Activated CD8-positive, alpha-beta memory T cell treated with anti-CD3 and anti-CD28 coated beads, Interleukin-2, amount 10 ng/mL, durations not matched to agents 7 days and 5 days (primary cell): ENCODE results near the gene ZSCAN20. TPM values are rescaled to one million over a fixed set of nuclear protein-coding genes. Genes with fewer than 3 reads are reported as not detected.

ENCODE experiments used
- ATAC-seq: fragments of 150-1000 bp; cut with Tn5 transposase; one replicate; pipeline ENCODE4 v1.10.0; 2021; ENCODE audit warnings: moderate library complexity
- CTCF ChIA-PET: fragments of 350-600 bp; sonication (Branson Sonifier 250); formaldehyde crosslinking; loops from one replicate; lab custom pipeline; 2021; ENCODE audit warnings: antibody characterized with exemption; lab: Charles Lee
- DNase-seq: peaks from one replicate; pipeline ENCODE4 v3.0.0-alpha.2; 2020
- H3K27ac Mint-ChIP-seq: one replicate; pipeline ENCODE4 v1.8.0; 2021; ENCODE audit warnings: mild to moderate bottlenecking, mixed read lengths
- H3K27me3 Mint-ChIP-seq: one replicate; pipeline ENCODE4 v1.8.0; 2021; ENCODE audit warnings: mixed read lengths
- H3K36me3 Mint-ChIP-seq: one replicate; pipeline ENCODE4 v1.8.0; 2021; ENCODE audit warnings: mild to moderate bottlenecking, mixed read lengths
- H3K4me1 Mint-ChIP-seq: one replicate; pipeline ENCODE4 v1.8.0; 2021; ENCODE audit warnings: mixed read lengths
- H3K4me3 Mint-ChIP-seq: one replicate; pipeline ENCODE4 v1.8.0; 2021; ENCODE audit warnings: mild to moderate bottlenecking, moderate library complexity, mixed read lengths
- H3K9me3 Mint-ChIP-seq: one replicate; pipeline ENCODE4 v1.8.0; 2022; ENCODE audit warnings: low read depth, mixed read lengths
- total RNA-seq, 2 experiments: library from RNA; stranded (reverse); gene quantifications; one replicate each; pipeline ENCODE4 v1.2.3, GENCODE V29; 2021

Gene ZSCAN20
- total RNA-seq, 2 experiments from 2014 or later, result 3.3 to 4.0 TPM

DNA sequence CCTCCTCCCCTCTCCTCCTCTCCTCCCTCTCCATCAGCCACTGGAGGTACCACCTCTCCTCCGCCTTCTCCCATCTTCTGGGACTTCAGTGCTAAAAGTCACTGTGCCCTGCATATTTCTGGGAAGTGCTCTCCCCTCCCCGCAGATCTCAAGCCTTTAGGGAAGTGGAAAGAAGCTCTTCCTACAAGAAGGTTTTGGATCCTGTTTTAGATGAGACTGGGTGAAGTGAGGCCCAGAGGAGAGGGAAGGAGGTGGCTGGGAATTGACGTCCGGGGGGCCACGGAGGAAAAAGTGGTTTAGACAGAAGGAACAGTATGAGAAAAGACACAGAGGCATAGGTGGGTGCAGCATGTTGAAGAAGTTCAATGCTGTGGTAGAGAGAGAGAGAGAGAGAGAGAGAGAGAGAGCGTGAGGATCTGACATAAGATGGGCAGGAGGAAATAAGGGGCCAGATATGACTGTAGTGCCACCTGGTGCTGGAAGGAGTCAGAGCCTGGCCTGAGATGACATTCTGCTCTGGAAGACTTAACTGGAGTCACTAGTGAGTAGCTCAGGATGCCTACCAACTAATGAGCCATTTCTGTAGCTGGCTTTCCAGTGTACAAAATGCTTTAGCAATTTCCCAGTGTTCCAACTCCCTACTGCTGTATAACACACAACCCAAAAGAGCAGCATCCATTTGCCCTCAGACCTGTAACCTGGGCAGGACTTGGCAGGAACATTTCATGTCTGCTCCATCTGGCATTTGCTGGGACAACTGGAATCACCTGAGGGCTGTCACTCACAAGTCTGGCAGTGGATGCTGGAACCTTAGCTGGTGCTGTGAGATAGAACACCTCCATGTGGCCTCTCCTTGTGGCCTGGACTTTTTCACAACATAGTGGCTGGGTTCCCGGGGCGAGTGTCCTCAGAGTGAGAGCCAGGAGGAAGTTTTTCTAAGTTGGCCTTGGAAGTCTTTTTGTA, 16.6 kb upstream of the ZSCAN20 start:
- Mint-ChIP-seq H3K27me3 (peaks cover 39% of the 10 kb centered on the region), H3K9me3 (no peaks in the 10 kb centered on the region), H3K27ac (peak overlapping the region; percentile 1), H3K36me3 (no peaks in the 10 kb centered on the region), H3K4me3 (no peak overlapping the region), H3K4me1 (peaks cover 7% of the 10 kb centered on the region)
- DNase-seq (peak; percentile 75), ATAC-seq (peak; percentile 91)
- CTCF ChIA-PET, result interaction anchor here (0.7 to 3.5 kb wide), 13 partner anchors 9 to 278 kb away, joined by 3 to 22 read pairs (median 3); no protein-coding TSS in a partner anchor

- no peak for DNase-seq
- peaks cover 33% of the 10 kb centered on the region for H3K27me3 Mint-ChIP-seq
- CTCF ChIA-PET, result interaction anchor here (0.7 to 3.5 kb wide), 6 partner anchors 10 to 279 kb away, joined by 3 to 22 read pairs (median 6); no protein-coding TSS in a partner anchor
- H3K4me1 Mint-ChIP-seq, result peaks cover 7% of the 10 kb centered on the region
- H3K36me3 Mint-ChIP-seq, result no peaks in the 10 kb centered on the region
- ATAC-seq, result no peak
- no peak overlapping the region for H3K27ac Mint-ChIP-seq
- no peaks in the 10 kb centered on the region for H3K9me3 Mint-ChIP-seq
- H3K4me3 Mint-ChIP-seq, result no peak overlapping the region
Measured at GRCh38 chr1:33456502-33456886, 16.0 kb upstream of the ZSCAN20 start.

GRCh38 chr1:33459691-33460090, 12.8 kb upstream of the ZSCAN20 start:
- Mint-ChIP-seq H3K9me3 (no peaks in the 10 kb centered on the region), H3K27ac (no peak overlapping the region), H3K27me3 (peaks cover 10% of the 10 kb centered on the region), H3K36me3 (no peaks in the 10 kb centered on the region), H3K4me1 (peaks cover 7% of the 10 kb centered on the region), H3K4me3 (no peak overlapping the region)
- CTCF ChIA-PET, result interaction anchor here (1.3 to 1.6 kb wide), 4 partner anchors 9 to 164 kb away, joined by 4 to 5 read pairs (median 4); no protein-coding TSS in a partner anchor
- ATAC-seq, result no peak
- DNase-seq, result no peak

DNA sequence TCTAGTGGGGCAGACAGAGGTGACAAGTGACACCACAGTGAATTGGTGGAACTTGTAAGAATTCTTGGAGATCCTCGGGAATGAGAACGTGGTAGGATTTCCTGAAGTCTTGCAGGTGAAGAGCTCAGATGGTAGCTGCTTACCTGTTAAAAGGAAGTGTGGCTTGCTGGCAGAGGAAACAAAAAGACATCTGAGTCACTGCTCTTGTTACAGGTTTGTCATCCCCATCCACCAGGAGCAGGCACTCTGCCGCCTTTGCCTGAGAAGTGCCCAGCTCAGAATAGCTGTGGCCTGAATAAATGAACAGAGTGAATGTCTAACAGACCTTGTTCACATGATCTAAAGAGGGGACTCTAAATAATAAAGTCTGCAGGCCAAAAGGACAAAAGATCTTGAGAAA, 12.3 kb upstream of the ZSCAN20 start:
- H3K27ac Mint-ChIP-seq, result no peak overlapping the region
- no peak for DNase-seq
- no peaks in the 10 kb centered on the region for H3K36me3 Mint-ChIP-seq
- ATAC-seq, result no peak
- no peak overlapping the region for H3K4me3 Mint-ChIP-seq
- H3K4me1 Mint-ChIP-seq, result peaks cover 7% of the 10 kb centered on the region
- CTCF ChIA-PET, result interaction anchor here (1.3 to 1.6 kb wide), 4 partner anchors 8 to 164 kb away, joined by 4 to 5 read pairs (median 4); no protein-coding TSS in a partner anchor
- no peaks in the 10 kb centered on the region for H3K9me3 Mint-ChIP-seq
- H3K27me3 Mint-ChIP-seq, result peaks cover 10% of the 10 kb centered on the region

DNA sequence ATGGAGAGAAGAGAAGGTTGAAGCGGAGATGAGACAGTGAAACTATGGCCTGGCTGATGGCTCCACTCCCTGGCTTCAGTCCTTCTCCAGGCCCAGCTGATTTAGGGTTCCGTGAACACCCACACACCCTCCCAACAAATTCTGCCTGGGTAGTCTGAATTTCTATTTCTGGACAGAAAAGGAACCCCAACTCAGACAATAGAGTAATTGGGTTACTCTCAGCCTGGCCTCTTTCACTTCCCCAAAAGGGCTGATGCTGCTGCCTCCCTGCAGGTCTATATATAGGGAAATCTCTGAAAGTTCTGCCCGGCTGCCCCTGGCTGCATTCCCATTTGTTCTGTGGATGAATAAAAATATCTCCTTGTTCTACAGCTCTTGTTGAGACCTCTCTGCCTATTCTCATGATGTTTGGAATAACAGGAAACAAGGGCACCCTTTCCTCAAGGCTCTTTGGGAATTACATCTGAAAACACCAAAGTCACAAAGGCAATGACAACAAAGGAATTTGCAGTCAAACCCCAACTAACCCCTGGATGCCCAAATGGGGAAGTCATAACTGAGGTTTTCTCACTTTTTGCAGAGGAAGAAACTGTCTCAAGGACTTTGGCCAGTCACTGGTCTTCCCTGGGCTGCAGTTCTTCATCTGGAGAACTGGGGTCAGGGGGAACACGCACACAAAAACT, 11.4 kb upstream of the ZSCAN20 start:
- H3K27ac Mint-ChIP-seq, result no peak overlapping the region
- no peak overlapping the region for H3K4me3 Mint-ChIP-seq
- ATAC-seq (no peak), DNase-seq (no peak)
- H3K4me1 Mint-ChIP-seq, result peaks cover 3% of the 10 kb centered on the region
- CTCF ChIA-PET, result interaction anchor here (1.3 to 1.6 kb wide), 2 partner anchors 9 to 13 kb away, joined by 4 read pairs; no protein-coding TSS in a partner anchor
- peaks cover 10% of the 10 kb centered on the region for H3K27me3 Mint-ChIP-seq
- no peaks in the 10 kb centered on the region for H3K9me3 Mint-ChIP-seq
- no peaks in the 10 kb centered on the region for H3K36me3 Mint-ChIP-seq

DNA sequence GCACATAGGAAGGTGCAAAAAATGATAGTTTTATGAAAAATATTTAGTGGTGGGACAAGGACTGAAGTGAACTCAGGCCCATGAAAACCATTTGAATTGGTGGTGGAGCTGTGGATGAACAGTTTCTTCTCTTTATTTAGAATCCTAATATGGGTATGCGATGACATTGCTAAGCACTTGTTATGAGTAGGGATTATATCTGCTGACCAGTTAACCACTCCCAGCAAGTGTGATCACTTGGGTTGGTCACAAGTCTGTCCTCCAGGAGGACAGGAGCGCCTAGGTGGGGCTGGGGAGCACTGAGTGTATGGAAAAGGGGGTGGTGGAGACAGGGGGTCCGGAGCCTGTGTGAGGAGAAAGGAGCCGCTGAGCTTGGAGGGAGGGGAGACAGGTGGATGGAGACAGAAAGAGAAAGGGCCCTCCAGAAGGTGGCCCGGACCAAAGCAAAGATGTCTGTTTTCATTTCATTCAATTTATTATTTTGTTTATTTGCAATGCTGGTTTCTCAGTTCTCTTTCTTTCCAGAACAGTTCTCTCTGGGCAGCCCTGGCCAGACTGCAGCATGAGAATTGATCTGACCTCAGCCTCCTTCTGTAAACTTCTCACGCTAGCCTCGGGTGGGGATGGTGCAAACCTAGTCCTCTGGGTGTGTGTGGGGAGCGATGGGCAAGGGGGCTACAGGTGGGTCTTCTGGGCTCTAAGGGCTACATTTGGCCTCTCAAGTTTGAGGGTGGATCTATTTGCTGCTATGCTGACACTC, 9.9 kb upstream of the ZSCAN20 start:
- peaks cover 3% of the 10 kb centered on the region for H3K4me1 Mint-ChIP-seq
- DNase-seq (no peak), ATAC-seq (no peak)
- peaks cover 6% of the 10 kb centered on the region for H3K27me3 Mint-ChIP-seq
- H3K36me3 Mint-ChIP-seq, result no peaks in the 10 kb centered on the region
- no peak overlapping the region for H3K27ac Mint-ChIP-seq
- no peak overlapping the region for H3K4me3 Mint-ChIP-seq
- no peaks in the 10 kb centered on the region for H3K9me3 Mint-ChIP-seq
- CTCF ChIA-PET, result interaction anchor here (1.5 kb wide), 1 partner anchor 9 kb away, joined by 5 read pairs; no protein-coding TSS in a partner anchor

GRCh38 chr1:33464552-33464951, 7.9 kb upstream of the ZSCAN20 start:
- CTCF ChIA-PET, result no interaction called here
- peaks cover 3% of the 10 kb centered on the region for H3K27me3 Mint-ChIP-seq
- no peak overlapping the region for H3K4me3 Mint-ChIP-seq
- peaks cover 2% of the 10 kb centered on the region for H3K4me1 Mint-ChIP-seq
- no peaks in the 10 kb centered on the region for H3K36me3 Mint-ChIP-seq
- no peaks in the 10 kb centered on the region for H3K9me3 Mint-ChIP-seq
- ATAC-seq, result no peak
- DNase-seq, result no peak
- H3K27ac Mint-ChIP-seq, result no peak overlapping the region

GRCh38 chr1:33465316-33465715, 7.1 kb upstream of the ZSCAN20 start:
- Mint-ChIP-seq H3K27ac (no peak overlapping the region), H3K4me1 (peaks cover 7% of the 10 kb centered on the region), H3K36me3 (no peaks in the 10 kb centered on the region), H3K9me3 (no peaks in the 10 kb centered on the region), H3K4me3 (no peak overlapping the region), H3K27me3 (peaks cover 3% of the 10 kb centered on the region)
- ATAC-seq (no peak), DNase-seq (no peak)
- CTCF ChIA-PET, result interaction anchor here (8.5 kb wide), 1 partner anchor 168 kb away, joined by 77 read pairs; no protein-coding TSS in a partner anchor

- ATAC-seq (no peak), DNase-seq (no peak)
- Mint-ChIP-seq H3K4me1 (peaks cover 13% of the 10 kb centered on the region), H3K9me3 (no peaks in the 10 kb centered on the region), H3K4me3 (no peak overlapping the region), H3K36me3 (no peaks in the 10 kb centered on the region), H3K27me3 (no peaks in the 10 kb centered on the region), H3K27ac (no peak overlapping the region)
- CTCF ChIA-PET, result interaction anchor here (8.5 kb wide), 1 partner anchor 169 kb away, joined by 77 read pairs; no protein-coding TSS in a partner anchor
Measured at GRCh38 chr1:33466159-33466558, 6.3 kb upstream of the ZSCAN20 start.

DNA sequence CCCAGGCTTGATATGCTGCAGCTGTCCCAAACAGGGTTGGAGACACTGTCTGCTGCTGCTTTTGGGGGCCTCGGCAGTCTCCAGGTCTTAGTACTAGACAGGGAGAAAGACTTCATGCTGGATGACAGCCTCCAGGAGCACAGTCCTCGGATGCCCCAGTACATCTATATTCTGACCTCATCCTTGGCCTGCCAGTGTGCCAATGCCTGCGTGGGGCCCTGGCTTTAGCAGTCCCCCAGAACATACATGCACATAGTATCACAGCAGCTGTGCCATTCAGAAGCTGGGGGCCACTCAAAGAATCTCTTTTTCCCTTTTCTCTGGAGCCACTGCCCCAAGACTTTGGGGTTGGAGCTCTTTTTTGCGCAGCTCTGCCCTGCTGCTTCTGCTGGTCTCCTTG, 4.4 kb upstream of the ZSCAN20 start:
- Mint-ChIP-seq H3K27ac (no peak overlapping the region), H3K9me3 (no peaks in the 10 kb centered on the region), H3K4me3 (no peak overlapping the region), H3K4me1 (peaks cover 27% of the 10 kb centered on the region), H3K27me3 (no peaks in the 10 kb centered on the region), H3K36me3 (no peaks in the 10 kb centered on the region)
- no peak for ATAC-seq
- CTCF ChIA-PET, result interaction anchor here (1.2 to 8.5 kb wide), 3 partner anchors 9 to 171 kb away, joined by 3 to 77 read pairs (median 4); no protein-coding TSS in a partner anchor
- DNase-seq, result no peak

DNA sequence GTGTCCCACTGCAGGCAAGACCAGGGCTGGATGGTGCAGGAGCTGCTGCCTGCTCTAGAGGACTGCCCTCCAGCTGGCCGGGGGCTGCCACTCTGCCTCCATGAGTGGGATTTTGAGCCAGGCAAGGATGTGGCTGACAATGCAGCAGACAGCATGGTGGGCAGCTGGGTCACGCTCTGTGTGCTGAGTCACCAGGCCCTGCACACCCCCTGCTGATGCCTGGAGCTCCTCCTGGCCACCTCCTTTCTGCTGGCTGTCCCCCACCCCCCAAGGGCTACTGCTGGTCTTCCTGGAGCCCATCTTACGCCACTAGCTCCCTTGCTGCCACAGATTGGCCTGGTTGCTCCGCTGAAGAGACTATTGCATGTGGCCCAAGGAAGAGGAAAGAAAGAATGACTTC, 3.9 kb upstream of the ZSCAN20 start:
- H3K9me3 Mint-ChIP-seq, result no peaks in the 10 kb centered on the region
- no peak overlapping the region for H3K27ac Mint-ChIP-seq
- ATAC-seq, result no peak

DNA sequence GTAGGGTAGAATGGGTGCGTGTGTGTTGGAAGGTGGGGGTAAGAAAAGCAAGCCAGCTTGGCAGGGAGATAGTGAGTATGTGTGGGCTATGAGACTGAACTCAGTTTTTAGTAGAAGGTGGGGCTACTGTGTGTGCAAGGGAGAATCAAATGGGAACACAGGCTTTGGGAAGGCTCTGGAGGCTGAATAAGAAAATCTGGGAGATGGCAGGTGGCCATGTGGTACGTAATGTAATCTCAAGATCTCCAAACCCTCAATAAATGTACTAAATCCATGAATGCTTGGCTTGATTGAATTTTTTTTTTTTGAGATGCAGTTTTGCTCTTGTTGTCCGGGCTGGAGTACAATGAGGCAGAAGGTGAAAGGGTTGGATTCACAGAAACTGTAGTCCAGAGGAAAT, 3.5 kb upstream of the ZSCAN20 start:
- DNase-seq (no peak), ATAC-seq (no peak)
- H3K9me3 Mint-ChIP-seq, result no peaks in the 10 kb centered on the region
- peaks cover 33% of the 10 kb centered on the region for H3K4me1 Mint-ChIP-seq
- CTCF ChIA-PET, result interaction anchor here (0.6 to 8.5 kb wide), 7 partner anchors 10 to 183 kb away, joined by 3 to 77 read pairs (median 3); no protein-coding TSS in a partner anchor
- no peaks in the 10 kb centered on the region for H3K36me3 Mint-ChIP-seq
- H3K27ac Mint-ChIP-seq, result no peak overlapping the region
- no peak overlapping the region for H3K4me3 Mint-ChIP-seq
- no peaks in the 10 kb centered on the region for H3K27me3 Mint-ChIP-seq

More for the DNA sequence above, 3.9 kb upstream of the ZSCAN20 start:
- H3K27me3 Mint-ChIP-seq, result no peaks in the 10 kb centered on the region
- H3K4me3 Mint-ChIP-seq, result no peak overlapping the region
- peaks cover 31% of the 10 kb centered on the region for H3K4me1 Mint-ChIP-seq
- H3K36me3 Mint-ChIP-seq, result no peaks in the 10 kb centered on the region
- no peak for DNase-seq
- CTCF ChIA-PET, result interaction anchor here (0.6 to 8.5 kb wide), 4 partner anchors 9 to 182 kb away, joined by 3 to 77 read pairs (median 4); no protein-coding TSS in a partner anchor
